Measurements from ENCODE around the gene TBX1.

The TBX1 gene

DNA sequence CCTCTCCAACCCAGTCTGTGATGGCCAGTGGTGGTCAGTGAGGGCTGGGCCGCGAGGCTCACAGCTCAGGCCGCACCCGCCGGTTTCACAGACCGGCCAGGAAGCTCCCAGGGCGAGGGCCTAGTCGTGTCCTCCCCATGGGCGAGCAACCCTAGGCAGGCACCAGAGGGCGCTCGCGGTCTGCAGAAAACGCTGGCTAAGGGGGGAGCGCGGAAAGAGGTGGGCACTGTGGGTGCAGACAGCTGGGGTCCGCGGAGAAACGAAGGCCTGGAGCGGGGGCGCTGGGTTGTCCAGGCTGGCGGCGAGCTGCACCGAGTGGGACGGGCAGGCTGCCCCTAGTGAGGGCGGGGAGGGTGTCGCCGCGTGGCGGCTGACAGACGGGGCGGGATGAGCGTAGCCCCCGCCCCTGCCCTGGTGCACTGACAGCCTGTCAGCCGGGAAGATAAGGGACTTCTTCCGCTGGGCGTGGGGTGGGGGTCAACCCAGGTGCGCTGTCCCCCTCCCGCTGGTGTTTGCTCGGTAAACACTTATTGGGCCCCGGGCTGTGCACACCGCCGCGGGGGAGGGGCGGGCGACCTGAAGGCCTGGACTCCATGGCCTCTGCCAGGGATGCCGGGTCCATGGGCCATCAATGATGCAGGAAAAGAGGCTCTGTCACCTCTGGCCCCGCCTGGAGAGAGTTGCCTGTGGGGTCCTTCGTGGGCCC, 29.8 kb upstream of the TBX1 start:
- TF ChIP-seq, protein P1, sequence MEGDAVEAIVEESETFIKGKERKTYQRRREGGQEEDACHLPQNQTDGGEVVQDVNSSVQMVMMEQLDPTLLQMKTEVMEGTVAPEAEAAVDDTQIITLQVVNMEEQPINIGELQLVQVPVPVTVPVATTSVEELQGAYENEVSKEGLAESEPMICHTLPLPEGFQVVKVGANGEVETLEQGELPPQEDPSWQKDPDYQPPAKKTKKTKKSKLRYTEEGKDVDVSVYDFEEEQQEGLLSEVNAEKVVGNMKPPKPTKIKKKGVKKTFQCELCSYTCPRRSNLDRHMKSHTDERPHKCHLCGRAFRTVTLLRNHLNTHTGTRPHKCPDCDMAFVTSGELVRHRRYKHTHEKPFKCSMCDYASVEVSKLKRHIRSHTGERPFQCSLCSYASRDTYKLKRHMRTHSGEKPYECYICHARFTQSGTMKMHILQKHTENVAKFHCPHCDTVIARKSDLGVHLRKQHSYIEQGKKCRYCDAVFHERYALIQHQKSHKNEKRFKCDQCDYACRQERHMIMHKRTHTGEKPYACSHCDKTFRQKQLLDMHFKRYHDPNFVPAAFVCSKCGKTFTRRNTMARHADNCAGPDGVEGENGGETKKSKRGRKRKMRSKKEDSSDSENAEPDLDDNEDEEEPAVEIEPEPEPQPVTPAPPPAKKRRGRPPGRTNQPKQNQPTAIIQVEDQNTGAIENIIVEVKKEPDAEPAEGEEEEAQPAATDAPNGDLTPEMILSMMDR (IDR thresholded peaks at IDR 0.05; ENCODE audit: low read depth, low read length, missing control alignments), result peak; percentile 96
- Histone ChIP-seq H3K4me3 (ENCODE audit: low read depth, low read length) (peak overlapping the region; percentile 54), H3K27ac (no peak overlapping the region), H3K27me3 (replicated peaks) (peaks cover 6% of the 10 kb centered on the region), H3K36me3 (replicated peaks) (no peaks in the 10 kb centered on the region)
- peak; percentile 43 for DNase-seq
- in situ Hi-C loops (cut with HindIII; ENCODE audit: low pct_ligation_motif_present, low sequenced_read_pairs), result no loop called here

DNA sequence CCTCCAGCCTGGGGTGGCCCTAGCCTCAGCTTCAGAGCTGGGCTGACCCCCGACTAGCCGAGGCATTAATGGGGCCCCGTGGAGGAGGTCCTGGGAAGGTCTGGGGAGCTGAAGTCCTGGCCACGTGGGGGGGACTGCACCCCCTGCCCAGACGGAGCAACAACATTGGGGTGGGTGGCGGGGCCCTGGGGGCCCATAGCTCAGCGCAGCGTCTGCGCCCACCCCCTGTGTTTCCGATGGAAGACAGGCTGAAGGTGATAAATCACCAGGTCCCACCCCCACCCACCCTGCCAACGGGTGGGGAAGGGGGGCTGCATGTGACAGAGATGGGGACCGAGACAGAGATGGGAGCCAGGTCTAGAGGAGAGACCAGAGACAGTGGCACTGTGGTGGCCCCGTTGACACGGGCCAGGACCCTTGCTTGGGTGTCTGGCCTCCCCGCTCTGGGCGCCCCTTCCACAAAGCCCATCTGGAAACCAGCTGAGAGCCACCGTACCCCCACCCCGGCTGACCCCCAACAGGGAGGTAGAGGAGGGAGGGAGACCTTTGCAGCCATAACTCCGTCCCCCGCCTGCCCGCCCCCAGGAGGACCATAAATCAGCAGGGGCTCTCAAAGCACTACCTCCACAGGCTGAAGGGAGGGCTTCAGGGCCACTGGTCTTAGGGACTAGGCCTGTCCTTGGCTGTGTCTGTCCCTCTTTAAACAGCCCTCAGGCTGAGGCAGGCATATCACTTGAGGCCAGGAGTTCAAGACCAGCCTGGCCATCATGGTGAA, 29.0 kb upstream of the TBX1 start:
- in situ Hi-C loops (cut with HindIII; ENCODE audit: low pct_ligation_motif_present, low sequenced_read_pairs), result no loop called here
- Histone ChIP-seq H3K27ac (no peak overlapping the region), H3K36me3 (replicated peaks) (no peaks in the 10 kb centered on the region), H3K27me3 (replicated peaks) (peaks cover 6% of the 10 kb centered on the region), H3K4me3 (ENCODE audit: low read depth, low read length) (no peak overlapping the region)
- no peak for DNase-seq
- TF ChIP-seq, protein P1 (IDR thresholded peaks at IDR 0.05; ENCODE audit: low read depth, low read length, missing control alignments), result no peak

DNA sequence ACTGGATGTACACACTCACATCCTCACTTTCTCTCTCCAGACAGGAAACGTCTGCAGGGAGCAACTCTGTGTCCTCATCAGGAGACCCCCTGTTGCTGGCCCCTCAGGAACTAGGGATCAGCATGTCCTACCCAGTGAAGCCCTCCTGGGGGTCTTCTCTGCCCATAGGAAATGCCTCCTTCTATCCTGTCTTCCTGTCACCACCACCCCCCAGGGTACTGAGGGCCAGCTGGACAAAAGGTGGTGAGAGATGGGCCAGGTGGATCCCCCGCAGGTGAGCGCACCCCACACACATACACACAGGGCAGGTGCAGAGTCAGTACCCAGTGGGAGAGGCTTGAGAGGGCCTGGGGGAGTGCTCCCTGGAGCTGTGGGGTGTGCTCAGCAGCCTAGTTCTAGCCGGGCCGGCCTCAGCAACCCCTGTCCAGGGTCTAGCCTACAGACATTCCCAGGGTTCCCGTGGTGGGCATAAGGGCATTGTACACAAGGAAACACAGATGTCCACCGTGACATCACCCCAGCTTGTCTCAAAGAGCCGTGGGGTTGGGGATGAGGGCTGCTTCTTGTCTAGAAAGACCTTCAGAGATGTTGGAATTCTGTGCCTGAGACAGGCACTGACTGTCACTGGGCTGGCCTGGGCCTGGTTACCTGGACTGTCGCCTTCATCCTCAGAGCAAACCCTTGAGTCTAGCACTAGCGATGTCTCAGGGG, 28.0 kb upstream of the TBX1 start:
- in situ Hi-C loops (cut with HindIII; ENCODE audit: low pct_ligation_motif_present, low sequenced_read_pairs), result no loop called here
- no peaks in the 10 kb centered on the region for H3K36me3 ChIP-seq (replicated peaks)
- peaks cover 6% of the 10 kb centered on the region for H3K27me3 ChIP-seq (replicated peaks)
- H3K27ac ChIP-seq, result no peak overlapping the region
- TF ChIP-seq, protein P1 (IDR thresholded peaks at IDR 0.05; ENCODE audit: low read depth, low read length, missing control alignments), result no peak
- H3K4me3 ChIP-seq (ENCODE audit: low read depth, low read length), result no peak overlapping the region
- DNase-seq, result no peak

DNA sequence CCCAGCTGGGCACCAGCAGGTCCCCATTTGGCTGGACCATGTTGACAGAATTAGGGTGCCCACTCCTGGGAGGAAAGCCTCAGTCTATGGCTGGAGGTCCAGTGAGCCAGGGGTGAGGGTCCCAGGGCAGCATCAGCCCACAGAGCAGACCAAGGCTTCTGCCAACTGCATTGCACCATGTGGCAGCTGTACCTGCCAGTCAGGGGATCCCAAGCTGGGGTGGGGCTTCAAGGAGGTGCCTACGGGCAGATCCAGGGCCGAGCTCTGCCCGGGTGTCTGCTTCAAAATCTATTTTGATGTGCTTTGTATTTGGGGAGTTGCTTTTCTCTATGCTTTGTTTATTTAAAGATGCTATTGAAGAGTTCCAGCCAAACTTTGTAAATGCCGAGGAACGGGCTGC, 26.8 kb upstream of the TBX1 start:
- DNase-seq, result no peak
- H3K27ac ChIP-seq, result no peak overlapping the region
- no peak overlapping the region for H3K4me3 ChIP-seq (ENCODE audit: low read depth, low read length)
- peaks cover 6% of the 10 kb centered on the region for H3K27me3 ChIP-seq (replicated peaks)
- H3K36me3 ChIP-seq (replicated peaks), result no peaks in the 10 kb centered on the region
- in situ Hi-C loops (cut with HindIII; ENCODE audit: low pct_ligation_motif_present, low sequenced_read_pairs), result no loop called here
- TF ChIP-seq, protein P1 (IDR thresholded peaks at IDR 0.05; ENCODE audit: low read depth, low read length, missing control alignments), result no peak

DNA sequence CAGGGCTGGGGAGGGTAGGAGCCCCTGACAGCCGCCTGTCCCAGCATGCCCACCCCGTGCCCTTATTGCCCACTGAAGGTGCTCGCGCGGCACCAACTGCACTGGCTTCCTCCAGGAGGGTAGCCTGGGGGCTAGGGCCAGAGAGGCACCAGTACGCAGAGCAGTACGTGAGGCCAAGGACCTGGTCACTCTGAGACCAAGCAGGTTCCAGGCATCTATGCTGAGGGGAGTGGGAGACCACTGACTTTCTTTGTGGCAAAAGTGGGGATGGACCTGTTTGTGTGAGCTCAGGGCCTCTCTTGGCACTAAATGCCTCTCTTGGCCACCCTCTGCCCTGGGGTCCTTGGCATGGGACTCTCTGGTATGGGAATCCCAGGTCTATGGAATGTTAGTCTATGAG, 26.4 kb upstream of the TBX1 start:
- TF ChIP-seq, protein P1 (IDR thresholded peaks at IDR 0.05; ENCODE audit: low read depth, low read length, missing control alignments), result no peak
- Histone ChIP-seq H3K4me3 (ENCODE audit: low read depth, low read length) (no peak overlapping the region), H3K36me3 (replicated peaks) (no peaks in the 10 kb centered on the region), H3K27me3 (replicated peaks) (peaks cover 6% of the 10 kb centered on the region), H3K27ac (no peak overlapping the region)
- in situ Hi-C loops (cut with HindIII; ENCODE audit: low pct_ligation_motif_present, low sequenced_read_pairs), result no loop called here
- DNase-seq, result no peak

Measured in brain microvascular endothelial cell (primary cell).